ENCODE measurements around the gene C19orf12.

C19orf12 gene

DNA sequence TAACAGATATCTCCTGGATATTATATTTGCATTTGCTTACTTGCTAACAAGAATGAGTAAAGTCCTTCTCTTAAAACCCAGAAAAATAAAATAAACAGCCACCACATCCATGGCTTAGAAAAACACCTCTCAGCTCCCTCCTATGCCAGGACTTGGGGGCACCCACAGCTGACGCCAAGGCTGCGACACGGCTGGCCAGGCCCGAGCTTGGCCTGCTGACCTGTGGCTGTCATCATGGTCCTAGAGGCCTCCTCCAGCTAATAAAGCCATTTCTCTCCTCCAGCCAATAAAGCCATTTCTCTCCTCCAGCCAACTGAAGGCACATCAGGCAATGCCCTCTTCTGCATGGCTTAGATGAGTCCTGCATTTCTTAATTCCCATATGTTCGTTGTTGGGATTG lies 20.9 kb downstream of the C19orf12 start:
- Histone ChIP-seq H3K79me2 (ENCODE audit: insufficient read depth, low read length) (no peaks in the 10 kb centered on the region), H4K20me1 (ENCODE audit: insufficient read depth, low read length) (peaks cover 10% of the 10 kb centered on the region; the same call in 1 of the 2 replicates), H3K4me2 (ENCODE audit: insufficient read depth, low read length) (no peak overlapping the region), H3K9me3 (ENCODE audit: insufficient read depth, low read length, severe bottlenecking) (no peaks in the 10 kb centered on the region), H3K9ac (ENCODE audit: low read depth, low read length) (no peak overlapping the region), H3K4me3 (ENCODE audit: low read depth in 1 of 2, low read length in 2 of 2) (no peak overlapping the region), H3K4me1 (ENCODE audit: insufficient read depth, low read length) (no peaks in the 10 kb centered on the region), H3K36me3 (ENCODE audit: insufficient read depth, low read length) (peaks cover 3% of the 10 kb centered on the region; the same call in 1 of the 2 replicates), H3K27me3 (ENCODE audit: insufficient read depth, low read length, poor library complexity) (no peaks in the 10 kb centered on the region), H3K27ac (ENCODE audit: low read length) (no peak overlapping the region), H2AFZ (ENCODE audit: low read depth, low read length) (no peak overlapping the region)
- ATAC-seq (ENCODE audit: insufficient read depth, low read depth) (no peak), DNase-seq (no peak)
- TF ChIP-seq, protein P1, sequence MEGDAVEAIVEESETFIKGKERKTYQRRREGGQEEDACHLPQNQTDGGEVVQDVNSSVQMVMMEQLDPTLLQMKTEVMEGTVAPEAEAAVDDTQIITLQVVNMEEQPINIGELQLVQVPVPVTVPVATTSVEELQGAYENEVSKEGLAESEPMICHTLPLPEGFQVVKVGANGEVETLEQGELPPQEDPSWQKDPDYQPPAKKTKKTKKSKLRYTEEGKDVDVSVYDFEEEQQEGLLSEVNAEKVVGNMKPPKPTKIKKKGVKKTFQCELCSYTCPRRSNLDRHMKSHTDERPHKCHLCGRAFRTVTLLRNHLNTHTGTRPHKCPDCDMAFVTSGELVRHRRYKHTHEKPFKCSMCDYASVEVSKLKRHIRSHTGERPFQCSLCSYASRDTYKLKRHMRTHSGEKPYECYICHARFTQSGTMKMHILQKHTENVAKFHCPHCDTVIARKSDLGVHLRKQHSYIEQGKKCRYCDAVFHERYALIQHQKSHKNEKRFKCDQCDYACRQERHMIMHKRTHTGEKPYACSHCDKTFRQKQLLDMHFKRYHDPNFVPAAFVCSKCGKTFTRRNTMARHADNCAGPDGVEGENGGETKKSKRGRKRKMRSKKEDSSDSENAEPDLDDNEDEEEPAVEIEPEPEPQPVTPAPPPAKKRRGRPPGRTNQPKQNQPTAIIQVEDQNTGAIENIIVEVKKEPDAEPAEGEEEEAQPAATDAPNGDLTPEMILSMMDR (IDR thresholded peaks at IDR 0.05; ENCODE audit: borderline replicate concordance, extremely low read depth, low read length, poor library complexity, severe bottlenecking), result no peak
- TF ChIP-seq EZH2 (IDR thresholded peaks at IDR 0.05; ENCODE audit: borderline replicate concordance, low read depth, low read length, severe bottlenecking), result no peak

GRCh38 chr19:29690842-29691241 lies 24.2 kb downstream of the C19orf12 start:
- Histone ChIP-seq H4K20me1 (ENCODE audit: insufficient read depth, low read length) (peaks cover 5% of the 10 kb centered on the region; the same call in 1 of the 2 replicates), H3K4me1 (ENCODE audit: insufficient read depth, low read length) (no peaks in the 10 kb centered on the region), H3K9me3 (ENCODE audit: insufficient read depth, low read length, severe bottlenecking) (no peaks in the 10 kb centered on the region), H3K4me3 (ENCODE audit: low read depth in 1 of 2, low read length in 2 of 2) (no peak overlapping the region), H3K79me2 (ENCODE audit: insufficient read depth, low read length) (no peaks in the 10 kb centered on the region), H3K9ac (ENCODE audit: low read depth, low read length) (no peak overlapping the region), H3K27ac (ENCODE audit: low read length) (no peak overlapping the region; the same call in 1 of the 2 replicates), H3K4me2 (ENCODE audit: insufficient read depth, low read length) (no peak overlapping the region), H3K27me3 (ENCODE audit: insufficient read depth, low read length, poor library complexity) (no peaks in the 10 kb centered on the region), H3K36me3 (ENCODE audit: insufficient read depth, low read length) (peaks cover 3% of the 10 kb centered on the region; the same call in 1 of the 2 replicates), H2AFZ (ENCODE audit: low read depth, low read length) (no peak overlapping the region)
- DNase-seq (peak; percentile 60), ATAC-seq (ENCODE audit: insufficient read depth, low read depth) (peak; percentile 58; the same call in 2 of the 3 replicates)
- no peak for TF ChIP-seq EZH2 (IDR thresholded peaks at IDR 0.05; ENCODE audit: borderline replicate concordance, low read depth, low read length, severe bottlenecking)
- TF ChIP-seq, protein P1 (IDR thresholded peaks at IDR 0.05; ENCODE audit: borderline replicate concordance, extremely low read depth, low read length, poor library complexity, severe bottlenecking), result peak; percentile 56

DNA sequence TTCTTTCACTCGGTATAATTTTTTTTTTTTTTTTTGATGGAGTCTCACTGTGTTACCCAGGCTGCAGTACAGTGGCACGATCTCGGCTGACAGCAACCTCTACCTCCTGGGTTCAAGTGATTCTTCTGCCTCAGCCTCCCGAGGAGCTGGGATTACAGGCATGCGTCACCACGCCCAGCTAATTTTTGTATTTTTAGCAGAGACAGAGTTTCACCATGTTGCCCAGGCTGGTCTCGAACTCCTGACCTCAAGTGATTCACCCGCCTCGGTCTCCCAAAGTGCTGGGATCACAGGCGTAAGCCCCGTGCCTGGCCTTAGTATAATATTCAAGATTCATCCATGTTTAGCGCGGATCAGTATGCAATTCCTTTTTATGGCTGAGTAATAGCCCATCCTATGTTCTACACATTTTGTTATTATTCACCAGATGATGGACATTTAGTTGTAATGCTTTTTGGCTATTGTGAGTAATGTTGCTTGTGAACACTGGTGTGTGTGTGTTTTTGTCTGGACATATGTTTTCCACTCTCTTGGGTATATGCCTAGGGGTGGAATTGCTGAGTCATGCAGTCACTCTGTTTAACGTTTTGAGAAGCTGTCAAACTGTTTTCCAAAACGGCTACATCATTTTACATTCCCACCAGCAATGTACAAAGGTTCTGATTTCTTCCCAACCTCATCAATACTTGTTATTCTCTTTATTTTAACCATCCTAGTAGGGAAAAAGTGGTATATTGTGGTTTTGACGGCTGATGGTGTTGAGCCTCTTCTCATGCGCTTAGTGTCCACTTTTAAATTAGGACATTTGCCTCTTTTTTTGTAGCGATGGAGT lies 26.9 kb downstream of the C19orf12 start:
- Histone ChIP-seq H4K20me1 (ENCODE audit: insufficient read depth, low read length) (no peaks in the 10 kb centered on the region), H3K4me2 (ENCODE audit: insufficient read depth, low read length) (no peak overlapping the region), H2AFZ (ENCODE audit: low read depth, low read length) (no peak overlapping the region), H3K36me3 (ENCODE audit: insufficient read depth, low read length) (peaks cover 3% of the 10 kb centered on the region; the same call in 1 of the 2 replicates), H3K4me3 (ENCODE audit: low read depth in 1 of 2, low read length in 2 of 2) (no peak overlapping the region), H3K27ac (ENCODE audit: low read length) (no peak overlapping the region), H3K4me1 (ENCODE audit: insufficient read depth, low read length) (no peaks in the 10 kb centered on the region), H3K9ac (ENCODE audit: low read depth, low read length) (no peak overlapping the region), H3K9me3 (ENCODE audit: insufficient read depth, low read length, severe bottlenecking) (no peaks in the 10 kb centered on the region), H3K27me3 (ENCODE audit: insufficient read depth, low read length, poor library complexity) (no peaks in the 10 kb centered on the region), H3K79me2 (ENCODE audit: insufficient read depth, low read length) (no peaks in the 10 kb centered on the region)
- no peak for DNase-seq
- TF ChIP-seq, protein P1 (IDR thresholded peaks at IDR 0.05; ENCODE audit: borderline replicate concordance, extremely low read depth, low read length, poor library complexity, severe bottlenecking), result no peak
- TF ChIP-seq EZH2 (IDR thresholded peaks at IDR 0.05; ENCODE audit: borderline replicate concordance, low read depth, low read length, severe bottlenecking), result no peak
- no peak for ATAC-seq (ENCODE audit: insufficient read depth, low read depth)

Measured in DND-41 (cell line).